HG03354 (cell line): Measurements from ENCODE around the gene SEMA4A.
"Not testable (repeated sequence)": the region's sequence is repeated elsewhere in the genome, so short reads cannot be mapped to it uniquely, and the experiment has no call there.

Experiments
- ATAC-seq: cut with Tn5 transposase; IDR thresholded peaks from one replicate; pipeline ENCODE4 v1.9.1; 2021; ENCODE audit warnings: mild to moderate bottlenecking; ENCODE audit not compliant: unreplicated experiment, poor library complexity, severe bottlenecking

Gene SEMA4A

DNA sequence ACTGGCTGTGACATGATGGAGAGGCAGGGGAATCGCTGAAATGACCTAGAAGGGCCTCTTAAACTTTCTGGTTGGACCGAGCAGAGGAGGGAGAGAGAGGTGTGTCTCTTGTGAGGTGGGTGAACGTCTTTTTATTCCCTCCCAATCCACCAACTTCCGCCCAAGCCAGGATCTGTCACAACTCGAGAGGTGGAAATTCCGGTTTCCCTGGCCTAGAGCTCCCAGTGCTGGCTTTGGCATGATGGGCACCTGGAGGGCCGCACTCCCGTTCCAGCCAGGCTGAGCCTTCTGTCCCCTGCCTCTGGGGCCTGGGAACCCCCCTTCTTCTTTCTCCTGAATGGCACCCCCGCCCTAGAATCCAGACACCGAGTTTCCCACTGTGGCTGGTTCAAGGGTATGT, at the start of gene SEMA4A:
Gene SEMA4A, plus strand, starts transcription at position 224 of the 400 bp plus-strand sequence. CDS start 994 bp downstream, outside the sequence.
- no peak for ATAC-seq

DNA sequence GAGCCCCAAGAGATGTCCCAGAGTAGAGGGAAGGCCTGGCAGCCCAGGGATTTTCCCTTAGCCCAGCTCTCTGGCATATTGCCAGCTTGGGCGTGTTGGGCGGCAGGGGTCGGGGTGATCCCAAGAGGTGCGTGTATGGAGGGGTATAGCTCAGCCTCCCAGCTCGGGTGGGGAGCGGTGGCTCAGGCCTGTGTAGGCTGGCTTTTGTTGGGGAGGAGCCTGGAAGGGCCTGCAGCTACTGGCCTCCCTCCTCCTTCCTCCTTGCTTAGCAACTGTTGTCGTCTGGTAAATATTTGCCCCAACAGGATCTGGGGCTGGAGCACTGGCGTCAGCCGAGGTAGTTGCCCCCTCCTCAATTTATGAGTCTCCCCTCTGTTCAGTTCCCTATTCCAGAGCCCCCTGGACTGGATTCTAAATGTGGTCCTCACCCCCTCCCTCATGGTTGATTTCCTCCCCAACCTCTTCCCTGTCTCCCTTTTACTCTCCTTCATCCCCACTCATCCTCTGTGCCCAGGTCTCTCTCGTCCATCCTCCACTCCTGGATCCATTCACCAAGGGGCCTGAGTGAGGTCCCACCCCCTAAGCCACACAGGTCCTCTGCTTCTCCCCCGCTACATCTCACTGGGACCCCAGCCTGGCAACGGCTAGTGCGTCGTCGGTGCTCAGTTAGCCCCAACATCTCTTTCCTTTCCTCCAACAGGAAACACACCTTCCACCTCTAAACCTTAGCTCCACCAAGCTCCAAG, 49.1 kb upstream of the SEMA4A start:
- ATAC-seq = no peak

DNA sequence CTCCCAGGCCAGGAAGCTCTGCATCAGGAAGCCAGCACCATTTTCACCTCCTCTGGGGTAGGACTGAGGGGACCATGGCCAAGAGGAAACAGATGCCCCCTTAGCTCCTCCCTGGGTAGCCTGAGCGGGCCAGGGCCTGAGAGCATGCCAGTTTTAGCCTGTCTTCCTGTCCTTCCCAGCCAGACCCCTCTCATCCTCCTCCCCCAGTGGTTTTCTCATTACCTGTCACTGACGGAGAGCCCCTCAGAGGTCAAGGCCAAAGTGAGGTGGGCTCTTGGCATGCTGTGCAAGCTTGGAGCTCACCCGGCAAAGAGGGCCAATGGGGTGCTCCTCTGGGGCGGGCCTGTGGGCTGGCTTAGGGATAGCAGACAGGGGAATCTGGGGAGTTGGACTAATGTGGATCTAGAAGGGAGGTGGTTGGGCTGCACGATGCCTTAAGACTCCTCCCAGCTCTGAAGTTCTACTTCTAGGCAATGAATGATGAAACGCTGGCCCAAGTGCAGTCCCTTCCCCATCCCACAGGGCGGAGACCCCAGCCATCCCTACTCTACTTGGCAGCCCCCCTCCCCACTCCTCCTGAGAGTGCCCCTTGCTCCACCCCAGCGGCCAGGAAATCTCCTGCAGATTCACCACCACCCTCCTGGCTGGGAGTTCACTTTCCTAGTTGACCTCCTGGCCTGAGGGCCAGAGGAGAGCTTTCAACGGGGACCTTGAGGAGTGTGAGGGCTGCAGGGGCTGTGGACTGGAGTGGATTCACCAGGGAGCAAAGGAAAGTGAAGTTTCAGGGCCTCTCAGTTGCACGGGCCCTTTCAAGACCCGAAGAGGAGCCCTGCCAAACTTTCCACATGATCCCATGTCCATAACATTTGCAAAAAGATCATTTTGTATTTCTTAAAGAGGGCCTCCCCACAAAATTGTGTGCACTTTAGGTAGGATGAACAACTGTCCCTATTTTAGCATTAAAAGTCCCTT, 48.2 kb upstream of the SEMA4A start:
- ATAC-seq = no peak

DNA sequence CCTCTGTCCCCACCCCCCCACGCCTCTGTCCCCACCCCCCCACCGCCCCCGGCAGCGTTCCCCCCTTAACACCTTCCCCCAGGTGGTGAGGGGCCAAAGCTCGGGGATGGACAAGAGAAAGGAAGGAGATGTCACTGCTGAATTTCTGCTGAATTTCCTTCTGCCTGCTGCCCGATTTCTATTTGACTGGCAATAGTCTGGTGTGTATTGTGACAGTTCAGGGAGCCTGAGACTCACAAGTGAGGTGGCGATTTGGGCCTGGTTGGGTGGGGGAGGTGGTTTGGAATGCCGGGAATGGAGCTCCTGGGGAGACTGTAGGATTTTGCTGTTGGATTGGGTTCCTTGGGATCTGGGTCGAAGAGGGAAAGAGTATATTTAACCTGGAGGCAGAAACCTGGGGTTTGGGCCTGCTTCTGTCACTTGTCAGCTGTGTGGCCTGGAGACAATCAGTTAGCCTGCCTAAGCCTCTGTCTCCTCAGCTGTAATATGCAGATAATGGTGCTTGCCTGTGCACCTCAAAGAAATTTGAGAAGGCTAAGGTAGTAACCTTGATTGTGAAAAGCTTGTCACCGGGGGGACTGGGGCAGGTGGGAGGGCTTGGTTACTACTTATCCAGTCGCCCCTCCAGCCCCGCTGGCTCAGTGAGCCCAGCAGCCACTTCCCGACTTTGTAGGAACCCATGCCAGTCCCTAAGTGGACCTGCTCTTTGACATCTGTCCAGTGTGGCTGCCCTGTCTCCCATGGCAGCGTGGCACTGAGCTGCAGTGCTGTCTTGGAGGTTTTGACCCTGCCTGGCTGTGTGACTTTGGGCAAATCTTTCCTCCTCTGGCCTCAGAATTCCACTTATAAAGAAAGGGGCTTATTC, 46.5 kb upstream of the SEMA4A start:
- ATAC-seq = no peak

DNA sequence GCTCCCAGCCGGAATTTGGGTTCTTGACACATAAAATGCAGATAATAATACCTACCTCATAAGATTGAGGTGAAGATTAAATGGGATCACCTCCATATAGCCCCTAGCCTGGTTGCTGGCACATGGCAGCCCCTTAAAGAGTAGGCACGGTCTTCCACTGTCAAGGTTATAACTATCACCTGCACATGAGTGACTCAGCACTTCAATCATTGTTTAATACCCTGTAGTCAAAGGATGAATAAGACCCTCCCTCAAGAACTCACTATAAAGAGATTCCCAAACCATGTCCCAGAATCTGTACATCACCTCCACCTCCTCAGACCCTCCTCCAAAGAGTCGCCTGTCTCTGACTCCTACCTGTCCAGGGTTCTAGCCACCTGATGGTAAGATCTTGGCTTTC, 45.3 kb upstream of the SEMA4A start:
- no peak for ATAC-seq

DNA sequence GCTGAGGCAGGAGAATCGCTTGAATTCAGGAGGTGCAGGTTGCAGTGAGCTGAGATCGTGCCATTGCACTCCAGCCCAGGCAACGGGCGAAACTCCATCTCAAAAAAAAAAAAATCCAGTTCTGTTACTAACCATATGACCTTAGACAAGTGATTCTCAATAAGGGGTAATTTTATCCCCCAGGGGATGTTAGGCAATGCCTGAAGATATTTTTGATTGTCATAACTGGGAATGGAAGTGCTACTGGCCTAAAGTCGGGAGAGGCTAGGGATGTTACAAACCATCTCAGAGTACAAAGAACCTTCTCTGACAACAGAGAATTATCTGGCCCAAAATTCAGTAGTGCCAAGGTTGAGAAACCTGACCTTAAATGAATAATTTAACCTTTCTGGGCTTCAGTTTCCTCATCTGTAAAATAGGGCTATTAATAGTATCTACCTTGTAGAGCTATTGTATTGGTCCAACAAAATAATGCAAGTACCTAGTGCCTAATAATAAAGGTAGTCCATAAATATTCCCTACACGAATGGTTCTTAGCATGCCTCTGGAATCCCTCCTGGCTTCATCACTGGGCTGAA, 44.6 kb upstream of the SEMA4A start:
- ATAC-seq = no peak

DNA sequence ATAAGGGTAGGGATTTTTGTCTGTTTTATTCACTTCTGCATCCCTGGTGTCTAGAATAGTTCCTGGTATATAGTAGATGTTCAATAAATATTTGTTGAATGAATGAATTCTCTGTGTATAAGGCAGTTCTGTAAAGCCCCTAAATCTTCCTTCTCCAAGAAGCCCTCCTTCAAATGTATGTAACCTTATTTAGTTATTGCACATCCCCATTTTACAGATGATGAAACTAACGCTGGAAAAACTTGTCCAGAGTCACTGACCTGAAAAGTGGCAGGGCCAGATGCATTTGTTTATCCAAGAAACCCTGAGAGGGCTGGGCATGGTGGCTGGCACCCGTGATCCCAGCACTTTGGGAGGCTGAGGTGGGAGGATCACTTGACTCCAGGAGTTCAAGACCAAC, 43.1 kb upstream of the SEMA4A start:
- no peak for ATAC-seq

DNA sequence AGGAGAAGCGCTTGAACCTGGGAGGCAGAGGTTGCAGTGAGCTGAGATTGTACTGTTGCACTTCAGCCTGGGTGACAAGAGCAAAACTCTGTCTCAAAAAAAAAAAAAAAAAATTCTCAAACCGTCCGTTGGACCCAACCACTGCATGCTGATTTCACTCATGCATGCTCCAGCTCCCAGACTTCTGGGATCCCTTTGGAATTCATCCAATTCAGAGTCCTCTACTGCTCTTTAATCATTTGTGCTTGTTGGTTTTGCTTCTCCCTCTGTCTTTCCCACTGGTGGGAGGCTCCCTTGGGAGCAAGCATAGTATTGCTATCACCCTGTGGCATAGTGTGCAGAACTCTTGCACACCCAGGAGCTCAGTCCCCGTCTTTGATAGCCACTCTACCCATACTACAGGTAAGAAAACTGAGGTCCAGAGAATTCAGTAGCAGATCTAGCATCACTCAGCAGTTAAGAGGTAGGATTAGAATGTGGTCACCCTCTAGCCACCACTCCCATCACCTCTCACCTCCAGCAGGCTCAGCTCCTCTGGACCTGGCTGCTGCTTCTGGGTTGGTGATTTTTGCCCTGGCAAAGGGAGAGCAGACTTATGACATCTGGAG, 41.9 kb upstream of the SEMA4A start:
- no peak for ATAC-seq

DNA sequence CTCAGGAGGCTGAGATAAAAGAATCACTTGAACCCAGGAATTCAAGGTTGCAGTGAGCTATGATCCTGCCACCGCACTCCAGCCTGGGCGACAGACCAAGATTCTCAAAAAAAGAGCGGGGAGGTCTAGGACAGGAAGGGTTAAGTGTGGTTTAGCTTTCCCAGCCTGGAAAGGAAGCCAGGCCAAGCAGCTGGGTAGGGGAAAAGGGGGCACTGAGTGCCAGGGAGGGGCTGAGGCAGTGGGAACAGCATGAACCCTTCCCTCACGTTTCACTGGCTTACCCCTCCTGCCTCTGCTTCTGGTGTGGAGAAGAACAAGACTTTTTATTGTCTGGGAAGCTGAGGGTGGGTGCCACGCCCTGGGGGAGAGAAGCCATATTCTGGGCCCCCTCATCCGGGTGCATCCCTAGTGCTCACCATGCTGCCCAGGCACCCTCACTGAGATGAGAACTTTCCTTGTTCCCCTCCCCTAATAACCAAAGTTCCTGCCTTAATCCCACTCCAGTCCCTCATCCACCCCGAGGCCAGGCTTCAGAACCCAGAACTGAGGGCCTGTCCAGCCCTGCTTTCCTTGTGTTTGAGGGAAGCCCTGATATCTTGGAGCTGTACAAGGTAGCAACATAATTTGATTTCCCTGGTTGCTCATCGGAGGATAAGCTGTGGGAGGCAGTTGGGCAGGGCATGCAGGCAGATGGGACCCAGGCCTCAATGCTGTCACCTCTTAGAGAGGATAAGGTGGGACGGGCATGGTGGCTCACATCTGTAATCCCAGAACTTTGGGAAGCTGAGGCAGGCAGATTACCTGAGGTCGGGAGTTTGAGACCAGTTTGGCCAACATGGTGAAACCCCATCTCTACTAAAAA, 40.9 kb upstream of the SEMA4A start:
- ATAC-seq = no peak

DNA sequence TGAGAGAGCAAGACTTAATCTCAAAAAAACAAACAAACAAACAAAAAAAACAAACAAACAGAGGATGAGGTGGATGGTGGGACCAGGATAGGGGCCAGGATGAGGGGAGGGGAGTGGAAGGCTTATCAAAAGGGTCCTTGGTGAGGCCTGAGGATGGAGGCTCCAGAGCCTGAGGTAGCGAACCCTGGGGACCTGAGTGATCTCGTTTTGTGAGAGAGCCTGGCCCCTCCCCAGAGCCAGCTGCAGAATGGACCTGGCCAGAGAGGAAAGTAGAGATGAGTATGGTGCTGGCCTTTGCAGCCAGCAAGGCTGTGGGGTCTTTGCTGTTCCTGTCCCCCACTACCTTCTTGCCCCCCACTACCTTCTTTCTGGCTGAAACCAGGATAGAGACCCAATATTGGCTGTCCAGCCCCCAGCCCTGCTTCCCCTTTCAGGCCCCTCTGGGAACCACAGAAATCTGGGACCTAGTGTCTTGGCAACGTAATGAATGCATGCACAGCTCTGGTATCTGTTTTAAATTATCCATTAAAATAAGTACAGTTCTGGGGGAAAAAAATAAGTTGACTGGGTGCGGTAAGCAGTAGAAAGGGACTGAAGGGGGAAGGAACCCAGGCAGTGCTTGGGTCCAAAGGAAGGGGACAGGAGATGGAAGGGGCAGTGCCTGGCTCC, 40.0 kb upstream of the SEMA4A start:
- no peak for ATAC-seq

DNA sequence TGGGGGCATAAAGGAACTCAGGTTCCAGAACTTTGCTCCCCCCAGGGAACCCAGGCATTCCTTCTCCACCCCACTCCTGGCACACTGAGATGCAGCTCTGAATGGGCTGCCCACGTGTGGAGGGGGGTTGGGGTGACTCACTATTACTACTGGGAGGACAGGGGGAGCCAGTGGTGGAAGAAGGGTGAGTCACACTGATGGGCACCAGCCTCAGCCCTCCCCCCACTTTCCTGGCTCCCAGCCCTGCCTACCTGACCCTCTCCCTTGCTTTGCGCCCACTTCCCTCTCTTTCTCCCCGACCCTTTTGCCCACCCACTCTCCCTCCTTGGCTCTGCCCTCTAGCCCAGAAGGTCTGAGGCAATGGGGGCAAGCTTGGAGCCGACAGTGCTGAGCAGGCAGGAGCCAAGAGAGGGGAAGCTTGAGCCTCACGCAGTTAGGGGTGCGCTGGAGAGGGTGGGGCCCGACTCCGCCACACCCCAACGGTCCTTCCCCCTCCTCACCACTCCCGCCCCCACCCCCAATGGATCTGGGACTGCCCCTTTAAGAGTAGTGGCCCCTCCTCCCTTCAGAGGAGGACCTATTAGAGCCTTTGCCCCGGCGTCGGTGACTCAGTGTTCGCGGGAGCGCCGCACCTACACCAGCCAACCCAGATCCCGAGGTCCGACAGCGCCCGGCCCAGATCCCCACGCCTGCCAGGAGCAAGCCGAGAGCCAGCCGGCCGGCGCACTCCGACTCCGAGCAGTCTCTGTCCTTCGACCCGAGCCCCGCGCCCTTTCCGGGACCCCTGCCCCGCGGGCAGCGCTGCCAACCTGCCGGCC, 39.1 kb upstream of the SEMA4A start, which contains the start of gene LMNA:
Gene LMNA, plus strand, starts transcription at position 611 of the 818 bp plus-strand sequence. CDS start 208 bp downstream, outside the sequence.
- peak; percentile 73 for ATAC-seq

DNA sequence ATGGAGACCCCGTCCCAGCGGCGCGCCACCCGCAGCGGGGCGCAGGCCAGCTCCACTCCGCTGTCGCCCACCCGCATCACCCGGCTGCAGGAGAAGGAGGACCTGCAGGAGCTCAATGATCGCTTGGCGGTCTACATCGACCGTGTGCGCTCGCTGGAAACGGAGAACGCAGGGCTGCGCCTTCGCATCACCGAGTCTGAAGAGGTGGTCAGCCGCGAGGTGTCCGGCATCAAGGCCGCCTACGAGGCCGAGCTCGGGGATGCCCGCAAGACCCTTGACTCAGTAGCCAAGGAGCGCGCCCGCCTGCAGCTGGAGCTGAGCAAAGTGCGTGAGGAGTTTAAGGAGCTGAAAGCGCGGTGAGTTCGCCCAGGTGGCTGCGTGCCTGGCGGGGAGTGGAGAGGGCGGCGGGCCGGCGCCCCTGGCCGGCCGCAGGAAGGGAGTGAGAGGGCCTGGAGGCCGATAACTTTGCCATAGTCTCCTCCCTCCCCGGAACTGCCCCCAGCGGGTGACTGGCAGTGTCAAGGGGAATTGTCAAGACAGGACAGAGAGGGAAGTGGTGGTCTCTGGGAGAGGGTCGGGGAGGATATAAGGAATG, 38.4 kb upstream of the SEMA4A start:
- ATAC-seq = peak; percentile 13

DNA sequence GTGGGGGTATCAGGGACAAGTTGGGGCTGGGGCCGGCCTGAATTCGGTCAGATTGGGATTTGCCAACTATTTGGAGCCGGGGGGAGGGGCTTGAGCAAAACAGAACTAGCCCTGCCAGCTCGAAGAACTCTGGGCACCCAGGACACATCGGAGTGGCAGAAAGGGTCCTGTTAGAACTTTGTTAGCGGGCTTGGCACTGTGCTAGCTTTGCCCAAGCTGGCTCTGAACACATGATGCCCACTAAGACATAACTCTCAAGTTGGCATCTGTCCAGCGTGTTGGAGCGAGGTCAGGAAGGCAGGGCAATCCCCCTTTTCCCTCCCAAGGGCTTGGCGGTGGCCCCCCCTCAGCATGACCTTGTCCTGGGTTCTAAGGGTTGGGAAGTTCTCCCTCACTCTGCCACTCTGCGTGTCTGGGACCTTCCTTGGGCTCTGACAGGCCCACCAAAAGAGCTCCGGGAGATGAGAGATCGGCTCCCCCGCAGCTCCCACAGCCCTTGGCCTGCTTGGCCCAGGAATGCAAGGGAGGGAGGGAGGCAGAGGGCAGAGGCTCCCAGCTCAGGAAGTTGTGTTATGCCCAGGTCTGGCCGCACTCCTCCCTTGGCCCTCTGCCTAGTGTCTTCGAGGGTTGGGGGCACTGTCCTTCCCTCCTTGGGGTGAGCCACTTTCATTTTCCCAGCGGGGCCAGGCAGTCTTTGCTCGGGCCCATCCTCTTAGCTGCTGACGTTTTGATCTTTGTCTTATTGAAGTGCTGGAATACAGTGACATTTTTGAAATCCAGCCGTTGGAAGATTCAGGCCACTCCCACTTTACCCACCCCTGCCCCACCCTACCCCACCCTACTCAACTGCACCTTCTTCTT, 37.6 kb upstream of the SEMA4A start:
- ATAC-seq = no peak

DNA sequence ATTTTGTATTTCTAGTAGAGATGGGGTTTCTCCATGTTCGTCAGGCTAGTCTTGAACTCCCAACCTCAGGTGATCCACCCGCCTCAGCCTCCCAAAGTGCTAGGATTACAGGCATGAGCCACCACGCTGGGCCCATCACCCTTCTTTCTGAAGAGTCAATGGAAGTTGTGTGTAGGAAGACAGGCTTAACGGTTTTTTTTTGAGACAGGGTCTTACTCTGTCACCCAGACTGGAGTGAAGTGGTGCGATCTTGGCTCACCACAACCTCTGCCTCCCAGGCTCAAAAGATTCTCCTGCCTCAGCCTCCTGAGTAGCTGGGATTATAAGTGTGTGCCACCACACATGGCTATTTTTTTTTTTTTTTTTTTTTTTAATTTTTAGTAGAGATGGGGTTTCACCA, 36.7 kb upstream of the SEMA4A start:
- not testable (repeated sequence) for ATAC-seq

DNA sequence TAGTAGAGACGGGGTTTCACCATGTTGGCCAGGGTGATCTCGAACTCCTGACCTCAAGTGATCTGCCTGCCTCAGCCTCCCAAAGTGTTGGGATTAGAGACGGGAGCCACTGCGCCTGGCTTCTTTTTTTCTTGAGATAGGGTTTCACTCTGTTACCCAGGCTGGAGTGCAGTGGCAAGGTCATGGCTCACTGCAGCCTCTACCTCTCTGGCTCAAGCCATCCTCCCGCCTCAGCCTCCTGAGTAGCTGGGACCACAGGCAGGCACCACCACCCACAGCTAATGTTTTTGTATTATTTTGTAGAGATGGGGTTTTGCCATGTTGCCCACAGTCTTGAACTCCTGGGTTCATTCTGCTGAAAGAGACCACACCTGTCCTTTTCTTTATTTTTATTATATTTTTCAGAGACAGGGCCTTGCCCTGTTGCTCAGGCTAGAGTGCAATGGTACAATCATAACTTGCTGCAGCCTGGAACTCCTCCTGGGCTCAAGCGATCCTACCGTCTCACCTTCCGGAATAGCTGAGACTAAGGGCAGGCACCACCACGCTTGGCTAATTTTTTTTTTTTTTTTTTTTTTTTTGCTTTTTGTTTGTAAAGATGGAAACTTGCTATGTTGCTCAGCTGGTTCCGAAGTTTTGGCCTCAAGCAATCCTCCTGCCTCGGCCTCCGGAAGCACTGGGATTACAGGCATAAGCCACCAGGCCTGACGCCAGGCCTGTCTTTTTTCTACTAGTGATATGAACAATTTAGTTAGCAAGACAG, 35.8 kb upstream of the SEMA4A start:
- no peak for ATAC-seq
